ENCODE results near the gene DAB1. TPM values are rescaled to one million over a fixed set of nuclear protein-coding genes. Genes with fewer than 3 reads are reported as not detected.

DAB1 gene
- total RNA-seq, 6 donors from 2014 or later: 0.15 to 0.20 TPM; not detected in 4

DNA sequence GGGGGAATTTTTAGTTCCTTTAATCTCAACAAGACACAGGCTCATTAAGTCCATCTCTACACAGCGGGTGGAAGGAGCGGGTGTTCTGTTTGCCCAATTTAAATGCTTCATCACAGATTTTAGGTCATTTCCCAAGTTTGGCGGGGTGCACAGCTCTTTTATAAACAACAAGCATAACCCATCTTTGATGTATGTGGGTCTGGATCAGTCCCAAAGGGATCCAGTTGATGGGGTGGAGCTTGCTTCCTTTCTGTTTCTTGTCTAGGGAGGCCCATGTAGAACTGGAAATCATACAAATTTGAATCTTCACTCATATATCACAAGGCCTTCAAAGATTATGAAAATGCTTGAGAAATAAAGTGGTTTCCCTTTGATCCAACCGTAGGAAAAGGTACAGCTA, 317.6 kb downstream of the DAB1 start:
- Histone ChIP-seq H3K27ac (no peak overlapping the region), H3K9me3 (no peaks in the 10 kb centered on the region), H3K27me3 (no peaks in the 10 kb centered on the region), H3K4me3 (no peak overlapping the region), H3K4me1 (no peaks in the 10 kb centered on the region), H3K36me3 (no peaks in the 10 kb centered on the region)
- ATAC-seq (ENCODE audit: low FRiP score in 2 of 2): no peak
- DNase-seq: no peak
- 79 to 81% methylated on average over 4 of the region's 4 CpGs for WGBS, 2 donors
- TF ChIP-seq, protein P1, sequence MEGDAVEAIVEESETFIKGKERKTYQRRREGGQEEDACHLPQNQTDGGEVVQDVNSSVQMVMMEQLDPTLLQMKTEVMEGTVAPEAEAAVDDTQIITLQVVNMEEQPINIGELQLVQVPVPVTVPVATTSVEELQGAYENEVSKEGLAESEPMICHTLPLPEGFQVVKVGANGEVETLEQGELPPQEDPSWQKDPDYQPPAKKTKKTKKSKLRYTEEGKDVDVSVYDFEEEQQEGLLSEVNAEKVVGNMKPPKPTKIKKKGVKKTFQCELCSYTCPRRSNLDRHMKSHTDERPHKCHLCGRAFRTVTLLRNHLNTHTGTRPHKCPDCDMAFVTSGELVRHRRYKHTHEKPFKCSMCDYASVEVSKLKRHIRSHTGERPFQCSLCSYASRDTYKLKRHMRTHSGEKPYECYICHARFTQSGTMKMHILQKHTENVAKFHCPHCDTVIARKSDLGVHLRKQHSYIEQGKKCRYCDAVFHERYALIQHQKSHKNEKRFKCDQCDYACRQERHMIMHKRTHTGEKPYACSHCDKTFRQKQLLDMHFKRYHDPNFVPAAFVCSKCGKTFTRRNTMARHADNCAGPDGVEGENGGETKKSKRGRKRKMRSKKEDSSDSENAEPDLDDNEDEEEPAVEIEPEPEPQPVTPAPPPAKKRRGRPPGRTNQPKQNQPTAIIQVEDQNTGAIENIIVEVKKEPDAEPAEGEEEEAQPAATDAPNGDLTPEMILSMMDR (IDR thresholded peaks at IDR 0.05): no peak
- TF ChIP-seq EP300 (IDR thresholded peaks at IDR 0.05): no peak
- no peak for TF ChIP-seq POLR2AphosphoS5 (IDR thresholded peaks at IDR 0.05)
- TF ChIP-seq POLR2A (IDR thresholded peaks at IDR 0.05): no peak

DNA sequence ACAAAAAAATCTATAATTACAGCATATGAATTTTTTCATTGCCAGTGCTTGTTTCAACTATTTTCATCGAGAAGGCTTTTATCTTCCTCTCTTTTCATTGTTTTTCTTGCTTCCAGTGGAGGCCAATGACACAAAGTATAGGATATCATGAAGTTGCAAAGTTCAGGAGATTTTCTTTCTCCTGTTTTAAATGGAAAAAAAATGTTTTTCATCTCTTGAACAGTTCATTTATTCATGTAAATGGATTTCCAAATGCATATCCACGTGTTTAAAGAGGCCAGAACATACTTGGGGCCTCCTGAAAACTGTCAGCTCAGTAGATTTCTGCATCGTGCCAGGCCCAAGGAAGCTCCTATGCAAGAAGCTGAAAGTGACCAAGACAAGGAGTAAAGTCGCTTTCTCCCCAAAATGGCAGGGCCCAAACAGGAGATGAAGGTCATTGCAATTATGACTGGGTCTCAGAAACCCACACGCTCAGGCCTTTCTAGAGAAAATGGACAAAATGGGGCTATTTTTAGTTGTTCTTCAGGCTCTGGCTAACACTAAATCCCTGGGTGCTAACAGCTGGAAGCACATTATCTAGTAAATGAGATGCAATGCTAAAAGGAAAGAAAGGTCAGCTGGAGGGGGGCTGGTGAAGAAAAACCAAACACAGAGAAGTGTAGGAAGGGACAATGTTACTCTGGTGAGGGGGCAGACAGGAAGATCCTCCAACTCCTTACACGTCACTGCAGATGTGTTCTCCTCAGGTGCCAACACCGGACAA, 321.1 kb downstream of the DAB1 start:
- Histone ChIP-seq H3K4me3 (no peak overlapping the region), H3K4me1 (no peaks in the 10 kb centered on the region), H3K27ac (no peak overlapping the region), H3K27me3 (no peaks in the 10 kb centered on the region), H3K9me3 (no peaks in the 10 kb centered on the region), H3K36me3 (no peaks in the 10 kb centered on the region)
- TF ChIP-seq POLR2AphosphoS5 (IDR thresholded peaks at IDR 0.05) (no peak), POLR2A (IDR thresholded peaks at IDR 0.05) (no peak), EP300 (IDR thresholded peaks at IDR 0.05) (no peak)
- TF ChIP-seq, protein P1 (IDR thresholded peaks at IDR 0.05): no peak
- WGBS, 2 donors: 72 to 82% methylated on average over 7 of the region's 7 CpGs
- ATAC-seq (ENCODE audit: low FRiP score in 2 of 2) (no peak), DNase-seq (no peak)

DNA sequence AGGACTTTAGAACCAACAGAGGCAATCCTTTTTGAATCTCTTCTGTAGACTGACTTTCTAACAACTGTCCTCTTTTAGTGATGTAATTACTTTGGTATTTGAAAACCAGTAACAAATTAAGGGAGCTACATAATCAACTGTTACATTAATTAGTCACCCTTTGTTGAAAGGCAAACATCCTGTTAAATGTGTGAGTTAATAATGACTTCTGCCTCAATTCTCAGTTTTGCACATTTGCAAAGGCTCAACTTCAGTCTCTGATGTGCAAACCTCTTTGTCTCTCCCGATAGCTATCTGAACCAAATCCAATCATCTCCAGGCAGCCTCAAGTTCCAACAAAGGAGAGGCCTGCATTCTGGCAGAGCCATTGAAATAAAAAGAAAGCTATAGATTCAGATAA, 322.7 kb downstream of the DAB1 start:
- Histone ChIP-seq H3K4me3 (no peak overlapping the region), H3K27me3 (no peaks in the 10 kb centered on the region), H3K9me3 (no peaks in the 10 kb centered on the region), H3K36me3 (no peaks in the 10 kb centered on the region), H3K27ac (no peak overlapping the region), H3K4me1 (no peaks in the 10 kb centered on the region)
- WGBS, 2 donors: 71 to 82% methylated on average over 1 of the region's 1 CpG
- ATAC-seq (ENCODE audit: low FRiP score in 2 of 2) (no peak), DNase-seq (no peak)
- TF ChIP-seq EP300 (IDR thresholded peaks at IDR 0.05) (no peak), POLR2A (IDR thresholded peaks at IDR 0.05) (no peak), POLR2AphosphoS5 (IDR thresholded peaks at IDR 0.05) (no peak)
- TF ChIP-seq, protein P1 (IDR thresholded peaks at IDR 0.05): no peak

DNA sequence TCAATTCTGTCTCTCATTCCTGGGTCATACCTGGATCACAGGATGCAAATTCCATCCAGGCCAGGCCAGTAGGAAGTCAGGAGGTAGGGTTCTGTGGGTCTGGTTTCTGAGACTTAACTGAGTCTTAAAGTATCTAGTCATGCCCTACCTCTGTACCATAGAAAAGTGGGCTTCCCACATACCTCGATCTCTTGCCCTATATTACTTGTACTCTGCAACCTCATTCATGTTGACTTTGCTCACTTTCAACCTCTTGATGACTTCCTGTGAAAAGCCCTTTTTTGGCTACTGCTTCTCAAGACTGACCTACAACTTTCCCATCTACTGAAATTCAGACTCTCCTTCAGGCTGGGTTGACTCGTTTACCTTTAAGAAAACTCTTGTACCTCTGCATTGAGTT, 329.1 kb downstream of the DAB1 start:
- H3K27me3 ChIP-seq: no peaks in the 10 kb centered on the region
- 78 to 92% methylated on average over 2 of the region's 2 CpGs for WGBS, 2 donors
- no peaks in the 10 kb centered on the region for H3K9me3 ChIP-seq
- TF ChIP-seq, protein P1 (IDR thresholded peaks at IDR 0.05): no peak
- TF ChIP-seq EP300 (IDR thresholded peaks at IDR 0.05) (no peak), POLR2A (IDR thresholded peaks at IDR 0.05) (no peak), POLR2AphosphoS5 (IDR thresholded peaks at IDR 0.05) (no peak)
- no peak overlapping the region for H3K27ac ChIP-seq
- no peaks in the 10 kb centered on the region for H3K36me3 ChIP-seq
- H3K4me3 ChIP-seq: no peak overlapping the region
- H3K4me1 ChIP-seq: no peaks in the 10 kb centered on the region
- DNase-seq (no peak), ATAC-seq (ENCODE audit: low FRiP score in 2 of 2) (no peak)

DNA sequence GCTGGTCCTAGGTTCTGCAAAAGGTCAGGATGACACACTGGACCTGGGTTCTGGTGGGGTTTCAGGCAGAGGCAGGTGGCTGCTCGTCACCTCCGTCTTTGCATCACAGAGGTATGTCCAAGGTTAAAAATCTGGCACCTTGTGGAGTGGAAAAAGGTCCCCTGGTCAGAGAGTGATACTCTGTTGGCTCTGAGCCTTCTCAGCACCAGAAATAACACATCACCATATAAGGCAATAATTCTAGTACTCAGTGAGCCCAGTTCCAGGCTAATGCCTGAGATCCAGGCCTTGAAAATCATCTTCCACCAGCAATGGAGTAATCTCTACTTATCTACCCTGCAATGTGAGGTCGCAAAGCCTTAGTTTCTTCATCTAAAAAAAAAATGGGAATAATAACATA, 330.7 kb downstream of the DAB1 start:
- TF ChIP-seq EP300 (IDR thresholded peaks at IDR 0.05) (no peak), POLR2A (IDR thresholded peaks at IDR 0.05) (no peak), POLR2AphosphoS5 (IDR thresholded peaks at IDR 0.05) (no peak)
- TF ChIP-seq, protein P1 (IDR thresholded peaks at IDR 0.05): no peak
- Histone ChIP-seq H3K36me3 (no peaks in the 10 kb centered on the region), H3K27me3 (no peaks in the 10 kb centered on the region), H3K4me3 (no peak overlapping the region), H3K9me3 (no peaks in the 10 kb centered on the region), H3K4me1 (no peaks in the 10 kb centered on the region), H3K27ac (no peak overlapping the region)
- DNase-seq (no peak), ATAC-seq (ENCODE audit: low FRiP score in 2 of 2) (no peak)
- WGBS, 2 donors: 81 to 96% methylated on average over 1 to 3 of the region's 3 CpGs

Data from upper lobe of left lung (tissue), 6 donors.